NCI-H345 (cell line): ENCODE measurements around the gene CTSE.
A peak's percentile ranks its signal among the peaks of the same experiment; 100 is the strongest.

ENCODE experiments used
- DNase-seq: peaks from one replicate; lab custom pipeline; 2025; lab: John Stamatoyannopoulos, UW

CTSE gene

DNA sequence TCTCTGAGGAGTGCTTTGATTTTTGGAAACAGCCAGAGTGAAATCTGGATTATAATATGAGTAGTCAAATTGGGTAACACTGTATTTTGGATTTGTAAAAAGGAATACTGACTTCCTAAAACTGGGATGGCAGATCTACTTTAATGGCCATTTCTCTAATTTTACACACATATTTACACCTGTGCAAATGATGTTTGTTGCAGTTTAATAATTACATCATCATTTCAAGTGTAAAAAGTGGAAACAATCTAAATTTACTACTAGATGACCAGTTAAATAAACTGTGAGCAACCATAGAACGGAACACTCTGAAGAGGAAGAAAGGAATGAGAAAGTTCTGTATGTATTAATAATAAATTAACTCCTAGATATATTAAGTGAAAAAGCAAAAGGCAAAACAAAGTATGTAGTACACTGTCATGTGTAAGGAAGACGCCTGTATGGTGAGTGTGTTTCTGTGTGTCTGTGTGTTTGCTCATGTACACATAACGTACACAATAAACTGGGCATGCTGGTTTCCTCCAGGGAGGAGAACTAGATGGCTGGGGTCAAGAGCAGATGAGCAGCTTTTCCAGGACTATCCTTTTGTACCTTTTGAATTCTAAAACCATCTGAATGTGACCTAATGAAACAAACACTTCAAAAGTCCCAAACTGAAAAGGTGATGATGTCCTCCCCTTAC, 26.4 kb upstream of the CTSE start:
- no peak for DNase-seq

DNA sequence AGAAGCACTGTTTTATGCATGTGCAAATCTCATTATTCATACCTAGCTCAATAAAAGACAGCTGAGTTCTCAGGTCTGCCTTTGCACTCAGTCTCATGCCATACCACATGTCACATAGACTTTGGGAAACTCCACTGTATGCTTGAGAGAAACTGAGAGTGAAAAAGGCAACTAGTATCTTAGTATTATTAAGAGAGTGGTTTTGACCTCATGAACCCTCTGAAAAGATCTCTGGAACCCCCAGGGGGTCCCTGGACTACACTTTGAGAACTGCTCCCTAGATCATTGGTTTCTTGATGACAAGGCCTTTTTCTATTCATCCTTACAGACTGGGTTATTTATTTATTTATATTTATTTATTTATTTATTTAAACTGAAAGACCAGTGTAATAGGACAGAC, 25.6 kb upstream of the CTSE start:
- DNase-seq, result no peak

GRCh38 chr1:206048582-206048981, 24.9 kb upstream of the CTSE start:
- no peak for DNase-seq

GRCh38 chr1:206047271-206047670, 23.6 kb upstream of the CTSE start:
- no peak for DNase-seq

GRCh38 chr1:206041640-206042039, 17.9 kb upstream of the CTSE start:
- peak; percentile 34 for DNase-seq

DNA sequence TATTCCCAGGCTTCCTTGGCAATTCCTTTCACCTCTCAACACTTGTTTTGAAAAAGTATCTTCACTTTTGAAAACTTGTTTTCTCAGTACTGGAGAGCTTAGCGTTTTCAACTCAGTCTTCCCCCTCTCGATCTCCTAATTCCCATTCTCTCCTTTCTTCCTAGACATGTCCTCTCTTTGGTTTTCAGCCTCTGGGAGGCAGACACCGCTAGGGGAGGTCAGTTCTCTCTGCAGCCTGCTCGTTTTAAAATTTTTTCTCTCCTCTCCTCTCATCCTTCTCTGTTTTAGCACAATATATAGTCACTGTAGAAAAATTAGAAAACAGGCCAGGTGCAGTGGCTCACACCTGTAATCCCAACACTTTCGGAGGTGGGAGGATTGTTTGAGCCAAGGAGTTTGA, 16.6 kb upstream of the CTSE start:
- DNase-seq, result no peak

- no peak for DNase-seq
These were observed 15.6 kb upstream of the CTSE start for GRCh38 chr1:206039046-206039973.

- no peak for DNase-seq
These were observed 13.9 kb upstream of the CTSE start for GRCh38 chr1:206037581-206037980.

GRCh38 chr1:206036663-206037455, 13.2 kb upstream of the CTSE start:
- no peak for DNase-seq

- peak; percentile 61 for DNase-seq
These were observed 11.3 kb upstream of the CTSE start for GRCh38 chr1:206035027-206035426.

- DNase-seq, result no peak
These were observed 8.9 kb upstream of the CTSE start for GRCh38 chr1:206032380-206033140.

- DNase-seq, result peak; percentile 66
These were observed 7.0 kb upstream of the CTSE start for GRCh38 chr1:206030714-206031113.

GRCh38 chr1:206030191-206030590, 6.5 kb upstream of the CTSE start:
- DNase-seq, result no peak

DNA sequence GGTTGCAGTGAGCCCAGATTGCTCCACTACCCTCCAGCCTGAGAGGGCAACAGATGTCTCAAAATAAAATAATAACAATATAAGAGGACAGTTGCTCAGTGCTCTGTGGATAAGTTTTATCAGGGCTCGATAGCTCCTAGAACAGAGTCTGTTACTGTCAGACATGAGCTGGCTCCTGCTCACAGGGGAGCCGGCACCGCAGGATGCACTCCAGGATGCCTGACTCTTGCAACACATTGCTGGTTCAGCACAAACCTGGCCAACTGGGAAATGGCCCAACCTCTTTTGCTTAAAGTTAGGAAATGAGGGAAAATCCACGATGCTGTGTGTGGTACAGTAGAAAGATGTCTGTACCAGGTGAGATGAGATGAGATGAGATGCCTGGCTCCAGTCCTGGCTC, 5.8 kb upstream of the CTSE start:
- DNase-seq, result no peak

DNA sequence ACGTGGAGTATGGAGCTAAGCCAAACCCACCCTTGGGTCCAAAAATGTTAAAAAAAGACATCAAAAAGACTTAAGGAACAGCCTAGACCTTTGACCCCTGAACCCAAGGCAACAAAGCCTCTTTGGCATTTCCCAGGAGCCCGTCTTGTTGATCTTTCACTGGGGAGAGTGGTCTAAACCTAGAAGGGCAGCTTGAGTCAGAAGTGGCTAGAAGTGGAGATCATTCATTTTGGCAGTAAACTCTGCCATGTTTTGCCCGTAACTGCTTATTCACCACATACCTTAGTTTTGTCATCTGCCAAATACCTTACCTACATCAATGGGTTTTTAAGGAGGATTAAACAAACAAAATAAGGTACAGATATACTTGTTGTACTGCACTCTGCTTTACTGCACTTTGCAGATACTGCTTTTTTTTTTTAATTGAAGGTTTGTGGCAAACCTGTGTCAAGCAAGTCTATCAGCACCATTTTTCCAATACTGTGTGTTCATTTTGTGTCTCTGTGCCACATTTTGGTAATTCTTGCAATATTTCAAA, 1.7 kb upstream of the CTSE start:
- no peak for DNase-seq

GRCh38 chr1:206022766-206023165, 929 bp downstream of the CTSE start:
- DNase-seq, result no peak

GRCh38 chr1:206021626-206022365, 1.9 kb downstream of the CTSE start:
- no peak for DNase-seq

- no peak for DNase-seq
These were observed 2.6 kb downstream of the CTSE start for GRCh38 chr1:206021008-206021625.

GRCh38 chr1:206020393-206021007, 3.2 kb downstream of the CTSE start:
- no peak for DNase-seq

DNA sequence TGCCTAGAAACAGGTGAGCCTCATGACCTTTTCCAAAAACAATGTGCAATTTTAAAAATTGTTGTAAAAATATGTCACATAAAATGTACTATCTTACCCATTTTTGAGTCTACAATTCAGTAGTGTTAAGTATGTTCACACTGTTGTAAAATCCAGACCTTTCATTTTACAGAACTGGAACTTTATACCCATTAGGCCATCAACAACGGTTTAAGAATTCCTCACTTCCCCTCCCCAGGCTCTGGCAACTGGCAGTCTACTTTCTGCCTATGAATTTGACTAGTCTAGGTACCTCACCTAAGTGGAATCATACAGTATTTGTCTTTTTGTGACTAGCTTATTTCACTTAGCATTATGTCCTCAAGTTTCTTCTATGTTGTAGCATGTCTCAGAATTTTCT, 8.6 kb downstream of the CTSE start:
- DNase-seq, result no peak
